Stimulated activated CD8-positive, alpha-beta memory T cell treated with anti-CD3 and anti-CD28 coated beads, Interleukin-15, amount 100 ng/mL, for 4 hours (primary cell): ENCODE measurements around the gene INPP5F.

Experiments
- DNase-seq, 2 donors: peaks; one replicate each; pipeline ENCODE4 v3.0.0-alpha.2; 2020; ENCODE audit warnings: low read depth in 2 of 2

INPP5F gene

DNA sequence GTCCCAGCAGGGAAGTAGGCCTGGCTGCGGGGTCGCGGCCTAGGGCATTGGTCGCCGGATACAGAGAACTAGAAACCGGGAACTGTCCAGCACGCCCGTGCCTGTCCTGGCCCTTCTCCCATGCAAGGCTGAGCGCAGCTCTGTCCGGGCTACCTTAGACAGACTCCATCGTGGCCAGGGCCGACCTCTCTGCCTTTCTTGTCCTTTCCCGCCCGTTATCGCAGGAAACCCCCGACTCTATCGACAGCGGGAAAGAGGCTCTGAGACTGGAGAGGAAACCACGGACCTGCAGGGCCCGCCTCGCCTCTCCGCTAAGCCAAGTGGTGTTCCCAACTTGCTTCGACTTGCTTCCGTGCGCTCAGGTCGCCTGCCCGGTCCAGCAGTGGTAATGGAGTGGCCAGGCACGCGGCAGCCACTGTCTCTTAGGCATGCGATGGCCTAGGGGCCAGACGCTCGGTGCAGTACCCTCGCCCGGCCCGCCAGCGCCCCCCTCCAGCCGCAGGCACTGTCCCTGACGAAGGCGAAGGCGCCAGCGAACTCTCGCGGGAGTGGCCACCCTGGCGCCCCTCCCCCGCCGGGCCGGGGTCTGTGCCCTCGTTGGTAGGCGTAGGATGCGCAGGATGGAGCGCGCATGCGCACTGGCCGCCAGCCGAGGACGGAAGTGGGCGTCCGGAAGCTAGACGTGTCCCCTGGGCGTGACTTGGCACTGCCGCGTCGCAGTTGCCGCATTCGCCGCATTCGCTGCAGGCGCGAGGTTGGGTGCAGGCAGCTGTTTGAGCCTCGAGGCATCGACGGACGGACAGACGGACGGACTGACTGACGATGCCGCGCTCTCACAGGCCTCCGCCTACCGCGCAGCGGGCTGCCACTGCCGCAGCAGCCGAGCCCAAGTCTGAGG, 92.4 kb downstream of the INPP5F start:
- DNase-seq, result no peak

DNA sequence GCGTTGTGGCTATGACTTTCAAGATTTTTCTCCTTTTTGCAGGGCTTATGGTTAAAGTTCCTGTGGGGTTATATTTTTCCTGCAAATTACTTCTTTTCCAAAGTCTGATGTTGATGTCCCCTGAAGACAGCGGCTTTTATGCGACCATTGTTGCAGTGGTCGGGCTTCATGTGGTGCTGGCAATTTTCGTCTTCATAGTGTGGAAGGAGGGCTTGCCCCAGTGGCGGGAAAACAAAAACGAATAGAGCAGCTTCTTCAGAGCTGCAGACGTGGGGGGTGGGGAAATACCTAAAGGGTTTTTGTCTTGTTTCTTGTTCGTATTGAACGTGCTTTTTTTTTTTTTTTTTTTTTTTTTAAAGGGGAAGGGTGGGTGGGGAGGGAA, 93.0 kb downstream of the INPP5F start:
- no peak for DNase-seq

GRCh38 chr10:119821182-119821581, 95.3 kb downstream of the INPP5F start:
- DNase-seq, result no peak

DNA sequence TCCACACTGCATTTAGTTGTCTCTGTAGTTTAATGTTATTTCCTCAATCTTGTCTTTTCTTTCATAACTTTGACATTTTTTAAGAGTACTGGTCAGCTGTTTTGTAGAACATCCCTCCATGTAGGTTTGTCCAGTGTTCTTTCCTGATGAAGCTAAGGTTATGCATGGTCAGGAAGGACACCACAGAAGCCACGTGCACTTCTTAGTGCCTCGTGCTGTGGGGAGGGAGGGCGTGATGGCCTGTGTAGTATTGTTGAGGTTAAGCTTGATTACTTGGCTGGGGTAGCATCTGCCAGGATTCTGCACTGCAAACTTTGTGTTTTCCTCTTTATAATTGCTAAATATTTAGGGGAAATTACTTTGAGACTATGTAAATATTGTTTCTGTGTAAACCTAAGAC, 98.4 kb downstream of the INPP5F start:
- DNase-seq, result no peak

- DNase-seq, result no peak
Observed at GRCh38 chr10:119826771-119827170, 100.9 kb downstream of the INPP5F start.

DNA sequence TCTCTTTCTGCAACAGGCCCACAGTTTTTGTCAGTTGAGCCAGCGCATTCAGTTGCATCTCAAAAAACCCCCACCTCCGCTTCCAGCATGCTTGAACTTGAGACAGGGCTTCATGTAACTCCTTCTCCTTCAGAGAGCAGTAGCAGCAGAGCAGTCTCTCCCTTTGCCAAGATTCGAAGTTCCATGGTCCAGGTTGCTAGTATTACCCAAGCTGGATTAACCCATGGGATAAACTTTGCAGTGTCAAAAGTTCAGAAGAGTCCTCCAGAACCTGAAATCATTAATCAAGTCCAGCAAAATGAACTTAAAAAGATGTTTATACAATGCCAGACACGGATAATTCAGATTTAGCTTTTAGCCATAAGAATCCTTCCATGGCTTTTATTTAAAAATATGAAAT, 101.6 kb downstream of the INPP5F start:
- no peak for DNase-seq

- DNase-seq, result no peak
Observed at GRCh38 chr10:119829429-119829828, 103.6 kb downstream of the INPP5F start.

GRCh38 chr10:119830851-119831250, 105.0 kb downstream of the INPP5F start:
- no peak for DNase-seq

DNA sequence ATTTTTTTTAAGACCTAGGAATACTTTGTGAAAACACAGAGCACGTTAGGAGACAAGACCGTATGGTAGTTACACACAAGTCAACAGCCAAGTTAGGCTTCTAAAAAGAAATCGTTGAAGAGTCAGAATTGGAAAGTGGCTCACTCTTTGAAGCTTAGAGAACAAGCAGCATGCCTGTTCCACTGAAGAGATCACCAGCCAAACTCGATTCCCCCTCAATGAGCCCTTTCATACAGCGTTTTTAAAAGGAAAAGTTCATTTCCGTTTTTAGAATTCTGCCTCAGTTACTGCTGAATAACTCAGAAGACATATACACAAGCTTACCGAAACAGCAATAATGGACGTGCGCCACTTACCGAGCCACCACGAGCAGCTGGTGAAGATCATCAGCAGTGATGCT, 105.8 kb downstream of the INPP5F start:
- no peak for DNase-seq

DNA sequence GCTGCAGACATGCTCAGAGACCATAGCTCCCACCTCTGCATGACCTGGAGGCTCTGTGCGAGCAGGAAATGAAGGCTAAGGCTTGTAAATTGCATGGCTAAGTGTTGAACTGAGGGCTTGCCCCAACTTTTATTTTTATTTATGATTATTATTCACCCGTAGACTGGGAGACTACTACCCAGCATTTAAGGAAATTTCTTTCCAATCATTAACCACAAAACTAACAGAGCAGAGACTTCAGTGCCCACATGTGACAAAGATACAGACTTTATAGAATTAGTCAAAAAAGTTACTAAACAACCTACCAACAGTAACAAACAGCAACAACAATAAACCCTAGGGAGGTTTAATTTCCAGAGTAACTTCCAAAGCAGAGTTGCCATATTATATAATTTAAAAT, 107.1 kb downstream of the INPP5F start:
- DNase-seq, result no peak

- no peak for DNase-seq
Observed at GRCh38 chr10:119834188-119834587, 108.3 kb downstream of the INPP5F start.

- no peak for DNase-seq
Observed at GRCh38 chr10:119845656-119846055, 119.8 kb downstream of the INPP5F start.

- DNase-seq, result no peak
Observed at GRCh38 chr10:119849031-119849789, 123.4 kb downstream of the INPP5F start.

DNA sequence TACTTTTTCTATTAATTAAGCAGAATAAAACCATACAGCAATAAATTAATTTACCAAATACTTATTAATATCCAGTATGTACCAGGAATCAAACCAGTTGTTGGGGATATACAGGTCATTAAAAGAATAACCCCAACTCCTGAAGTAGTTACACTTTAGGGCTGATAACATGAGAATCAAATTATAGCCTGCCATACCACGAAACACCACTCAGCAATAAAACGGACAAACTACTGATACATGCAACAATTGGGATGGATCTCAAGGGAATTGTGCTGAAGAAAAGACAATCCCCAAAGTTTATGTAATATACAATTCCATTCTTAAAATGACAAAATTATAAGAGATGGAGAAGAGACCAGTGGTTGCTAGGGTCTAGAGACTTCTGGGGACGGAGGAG, 124.1 kb downstream of the INPP5F start:
- no peak for DNase-seq

GRCh38 chr10:119852277-119852676, 126.4 kb downstream of the INPP5F start:
- DNase-seq, result no peak

- DNase-seq, result no peak
Observed at GRCh38 chr10:119852822-119853221, 127.0 kb downstream of the INPP5F start.

GRCh38 chr10:119853574-119853973, 127.7 kb downstream of the INPP5F start:
- DNase-seq, result no peak

DNA sequence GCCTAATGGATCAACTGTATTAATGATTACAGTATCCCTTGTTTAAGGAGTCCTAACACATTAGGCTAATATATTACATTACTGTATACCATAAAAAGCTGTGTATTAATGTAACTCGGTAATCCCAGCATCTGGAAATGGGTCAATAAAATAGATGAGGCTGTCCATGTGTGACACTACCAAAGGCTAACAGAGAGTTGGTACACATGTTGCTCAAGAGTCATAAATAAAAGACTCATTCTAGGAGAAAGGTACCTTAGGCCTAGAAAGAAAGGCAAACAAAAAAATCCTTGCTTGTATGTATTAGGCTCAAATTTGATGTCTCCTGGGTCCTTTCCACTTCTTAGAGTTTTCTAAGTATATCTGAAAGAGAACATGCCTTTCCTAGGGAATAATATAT, 132.2 kb downstream of the INPP5F start:
- no peak for DNase-seq

DNA sequence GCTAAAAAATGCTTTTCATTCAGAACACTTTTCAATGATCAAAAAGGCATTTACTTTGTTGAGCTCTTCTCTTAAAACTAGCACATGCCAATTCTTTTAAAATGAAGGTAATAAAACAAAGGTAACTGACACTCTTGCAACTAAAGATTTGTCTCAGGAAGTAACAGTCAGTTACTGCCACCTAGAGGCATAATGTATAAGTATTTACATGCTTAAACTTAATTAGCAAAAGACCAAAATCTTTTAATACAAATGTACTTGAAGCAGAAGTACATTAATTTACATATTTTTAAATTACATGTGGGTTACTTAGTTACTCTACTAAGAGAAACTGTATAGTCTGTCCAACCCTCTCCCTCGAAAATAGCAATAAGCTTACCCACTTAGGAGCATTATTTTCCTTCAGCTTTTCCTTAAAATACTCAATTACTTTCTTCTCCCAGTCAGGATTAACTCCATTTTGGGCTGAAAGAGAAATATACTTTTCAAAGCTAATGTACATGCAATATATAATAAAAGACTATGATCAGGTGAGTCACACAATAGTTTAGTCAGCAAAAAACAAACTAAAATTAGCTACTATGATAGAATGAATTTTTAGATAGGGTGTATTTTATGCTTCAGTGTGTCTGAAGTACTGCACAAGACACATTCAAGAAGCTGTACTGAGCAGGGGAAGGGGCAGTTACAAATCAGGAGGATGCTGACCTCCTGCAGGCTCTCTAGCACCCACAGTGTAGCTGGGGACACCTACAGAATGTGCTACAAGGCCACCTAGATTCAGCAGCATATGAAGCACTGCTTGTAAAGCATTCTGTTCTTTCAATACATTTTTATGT, 133.8 kb downstream of the INPP5F start:
- no peak for DNase-seq

- DNase-seq, result no peak
Observed at GRCh38 chr10:119860866-119861607, 135.2 kb downstream of the INPP5F start.

DNA sequence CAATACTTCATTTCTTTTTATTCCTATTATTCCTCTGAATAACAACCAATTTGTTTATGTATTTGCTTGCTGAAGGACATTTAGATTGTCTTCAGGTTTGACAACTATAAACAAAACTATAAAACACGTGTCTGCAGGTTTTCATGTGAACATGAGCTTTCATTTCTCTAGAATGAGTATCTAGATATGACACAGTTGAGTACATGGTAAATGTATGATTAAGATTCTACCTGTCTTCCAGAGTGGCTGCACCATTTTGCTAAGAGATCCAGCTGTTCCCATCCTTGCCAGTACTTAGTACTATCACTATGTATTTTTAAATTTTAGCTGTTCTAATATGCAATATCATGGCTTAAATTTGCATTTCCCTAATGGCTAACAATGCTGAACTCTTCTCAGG, 136.7 kb downstream of the INPP5F start:
- no peak for DNase-seq
